HG03280 (cell line): ENCODE measurements around the gene NHLRC4.
A peak's percentile ranks its signal among the peaks of the same experiment; 100 is the strongest.

Experiments used
- ATAC-seq: cut with Tn5 transposase; IDR thresholded peaks from one replicate; pipeline ENCODE4 v1.9.1; 2021; ENCODE audit warnings: mild to moderate bottlenecking, moderate library complexity; ENCODE audit not compliant: unreplicated experiment

Gene NHLRC4

DNA sequence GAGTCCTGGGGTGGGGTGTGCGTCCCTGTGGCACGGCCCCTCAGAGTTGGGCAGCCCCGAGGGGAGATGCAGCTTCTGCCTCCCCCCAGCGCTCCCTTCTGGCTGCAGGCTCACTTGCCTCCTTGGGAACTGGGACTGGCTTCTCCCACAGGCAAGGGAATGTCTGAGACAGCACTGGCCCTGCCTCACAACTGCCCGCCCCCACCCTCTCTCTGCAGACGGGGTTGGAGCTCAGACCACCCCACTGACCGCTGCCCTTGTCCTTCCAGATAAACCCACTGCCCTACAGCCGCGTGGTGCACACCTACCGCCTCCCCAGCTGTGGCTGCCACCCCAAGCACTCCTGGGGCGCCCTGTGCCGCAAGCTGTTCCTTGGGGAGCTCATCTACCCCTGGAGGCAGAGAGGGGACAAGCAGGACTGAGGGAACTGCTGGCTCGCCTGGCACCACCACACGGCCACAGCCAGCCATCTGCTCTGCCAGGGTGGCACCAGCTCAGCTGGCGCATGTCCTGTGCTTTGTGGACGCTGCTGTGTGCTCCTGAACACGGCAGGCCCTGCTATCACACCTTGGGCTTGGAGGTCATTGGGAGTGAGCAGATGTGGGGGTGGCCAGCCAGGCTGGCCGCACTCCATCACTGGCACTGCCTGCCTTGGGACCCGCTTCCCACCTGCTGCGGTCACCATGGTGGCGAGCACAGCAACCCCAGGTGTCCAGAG is 16.0 kb downstream of the NHLRC4 start:
- ATAC-seq = no peak

GRCh38 chr16:583470-583814 is 16.6 kb downstream of the NHLRC4 start:
- ATAC-seq = no peak

- ATAC-seq = no peak
These were observed 17.2 kb downstream of the NHLRC4 start for GRCh38 chr16:583815-584591.

DNA sequence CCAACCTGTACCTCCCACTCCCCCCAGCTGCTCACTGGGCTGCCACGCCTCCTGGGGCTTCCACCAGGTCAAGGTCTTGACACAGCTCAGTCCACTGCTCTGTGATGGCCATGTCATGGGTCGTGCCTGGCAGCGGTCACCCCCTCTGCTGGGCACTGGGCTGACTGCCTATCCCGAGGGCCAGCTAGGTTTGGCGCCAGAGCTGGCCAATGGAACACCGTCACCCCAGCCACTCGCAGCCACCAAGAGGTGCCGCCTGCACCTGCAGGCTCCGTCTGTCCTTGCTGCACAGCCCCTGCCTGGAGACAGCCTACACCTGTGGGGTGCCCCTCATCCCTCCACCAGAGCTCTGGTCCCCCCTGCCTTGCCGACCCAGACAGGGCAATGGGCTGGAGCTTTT is 18.5 kb downstream of the NHLRC4 start:
- ATAC-seq = no peak

DNA sequence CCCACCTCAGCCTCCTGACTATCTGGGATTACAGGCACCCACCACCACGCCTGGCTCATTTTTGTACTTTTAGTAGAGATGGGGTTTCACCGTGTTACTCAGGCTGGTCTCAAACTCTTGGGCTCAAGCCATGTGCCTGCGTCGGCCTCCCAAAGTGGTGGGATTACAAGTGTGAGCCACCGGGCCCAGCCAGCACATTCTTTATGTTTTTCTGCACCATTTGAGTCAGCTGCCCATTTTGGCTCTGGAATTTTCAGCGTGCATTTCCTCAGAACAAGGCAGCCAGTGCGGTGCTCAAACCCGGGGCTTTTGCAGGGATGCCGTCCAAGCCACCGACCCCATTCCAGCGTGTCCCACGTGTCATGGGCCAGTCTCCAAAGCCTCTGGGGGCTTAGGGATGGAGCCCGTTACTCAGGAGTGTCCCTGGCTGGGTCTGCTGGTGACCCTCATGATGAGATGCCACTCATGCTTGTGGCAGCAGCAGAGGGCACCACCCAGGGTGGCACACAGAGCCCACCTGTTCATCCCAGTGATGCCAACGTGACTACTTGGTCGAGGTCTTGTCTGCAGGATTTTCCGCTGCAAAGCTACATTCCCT is 19.3 kb downstream of the NHLRC4 start:
- no peak for ATAC-seq

DNA sequence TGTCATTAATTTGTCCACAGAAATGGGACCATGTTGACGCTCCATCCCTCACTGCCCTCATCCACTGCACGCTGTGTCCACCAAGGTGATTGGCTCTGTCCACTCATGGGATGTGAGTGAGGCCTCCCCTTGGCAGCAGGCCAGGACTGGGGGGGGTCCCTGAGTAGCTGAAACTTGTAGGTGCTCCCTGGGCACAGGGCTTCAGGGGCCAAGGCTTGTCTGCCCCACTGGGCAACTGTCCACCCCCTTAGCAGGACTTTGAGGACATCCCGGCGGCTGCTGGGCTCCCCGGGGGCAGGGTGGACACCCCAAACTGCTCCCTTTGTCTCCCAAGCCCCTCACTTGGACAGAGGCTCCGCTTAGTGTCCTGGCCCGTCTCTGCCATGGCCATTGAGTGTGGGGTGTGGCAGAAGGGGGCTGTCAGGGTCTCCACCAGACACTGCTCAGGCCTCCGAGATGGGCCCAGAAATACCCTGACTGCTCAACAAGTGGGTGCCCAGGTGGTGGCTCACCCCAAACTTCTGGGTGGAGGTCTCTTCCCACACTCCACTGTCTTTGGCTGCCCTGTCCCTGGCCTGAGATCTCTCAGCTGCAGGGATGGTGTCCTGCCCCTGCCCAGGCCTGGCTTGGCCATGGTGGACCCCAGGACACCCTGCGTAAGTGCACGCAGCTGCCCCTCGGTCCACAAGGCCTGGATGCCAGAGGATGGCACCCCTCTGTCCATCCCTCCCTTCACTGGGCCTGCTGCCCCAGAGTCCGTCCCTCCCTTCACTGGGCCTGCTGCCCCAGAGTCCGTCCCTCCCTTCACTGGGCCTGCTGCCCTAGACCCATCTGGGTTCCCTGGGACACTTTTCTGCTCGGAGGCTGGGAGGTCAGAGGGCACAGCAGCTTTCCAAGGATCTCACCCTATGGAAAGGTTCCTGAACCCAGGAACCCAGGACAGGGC is 20.1 kb downstream of the NHLRC4 start:
- ATAC-seq = no peak

DNA sequence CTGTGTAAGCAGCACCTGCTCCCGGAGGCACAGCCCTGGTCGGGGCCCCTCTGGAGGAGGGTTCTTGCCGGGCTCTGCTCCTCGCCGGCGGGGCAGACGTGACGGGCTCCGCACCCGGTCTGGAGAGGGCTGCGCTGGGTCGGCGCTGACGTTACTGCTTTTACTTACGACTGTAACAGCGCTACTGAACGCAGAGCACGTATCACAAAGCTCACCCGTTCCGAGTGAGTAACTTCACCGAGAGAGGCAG is 21.8 kb downstream of the NHLRC4 start:
- ATAC-seq = peak; percentile 2

GRCh38 chr16:588889-589657 is 22.3 kb downstream of the NHLRC4 start:
- ATAC-seq = peak; percentile 74

GRCh38 chr16:589658-590187 is 22.9 kb downstream of the NHLRC4 start, which contains the start of gene RAB40C:
TSS of gene RAB40C (plus strand) at chr16:590066. CDS start at chr16:590292, 226 bp downstream.
- ATAC-seq = peak; percentile 73

DNA sequence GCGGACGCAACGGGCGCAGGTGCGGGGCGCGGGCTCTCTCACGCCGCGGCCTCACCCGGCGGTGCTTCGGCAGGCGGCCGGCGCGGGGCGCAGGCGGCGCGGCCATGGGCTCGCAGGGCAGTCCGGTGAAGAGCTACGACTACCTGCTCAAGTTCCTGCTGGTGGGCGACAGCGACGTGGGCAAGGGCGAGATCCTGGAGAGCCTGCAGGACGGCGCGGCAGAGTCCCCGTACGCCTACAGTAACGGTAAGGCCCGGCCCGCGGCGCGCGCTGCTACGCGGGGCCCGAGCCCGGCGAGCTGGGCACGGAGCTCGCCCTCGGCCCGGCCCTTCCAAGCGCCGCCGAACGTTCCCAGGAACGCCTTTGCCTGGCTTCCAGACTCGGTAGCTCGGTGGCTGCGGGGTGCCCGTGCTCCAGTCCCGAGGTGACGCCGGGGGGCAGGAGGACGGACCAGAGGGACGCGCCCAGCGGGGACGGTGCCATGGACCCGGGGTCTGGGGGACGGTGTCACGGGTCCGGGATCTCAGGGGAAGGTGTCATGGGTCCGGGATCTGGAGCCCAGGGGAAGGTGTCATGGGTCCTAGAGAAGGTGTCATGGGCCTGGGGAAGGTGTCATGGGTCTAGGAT is 23.5 kb downstream of the NHLRC4 start:
- no peak for ATAC-seq

GRCh38 chr16:590815-591200 is 24.0 kb downstream of the NHLRC4 start:
- no peak for ATAC-seq

DNA sequence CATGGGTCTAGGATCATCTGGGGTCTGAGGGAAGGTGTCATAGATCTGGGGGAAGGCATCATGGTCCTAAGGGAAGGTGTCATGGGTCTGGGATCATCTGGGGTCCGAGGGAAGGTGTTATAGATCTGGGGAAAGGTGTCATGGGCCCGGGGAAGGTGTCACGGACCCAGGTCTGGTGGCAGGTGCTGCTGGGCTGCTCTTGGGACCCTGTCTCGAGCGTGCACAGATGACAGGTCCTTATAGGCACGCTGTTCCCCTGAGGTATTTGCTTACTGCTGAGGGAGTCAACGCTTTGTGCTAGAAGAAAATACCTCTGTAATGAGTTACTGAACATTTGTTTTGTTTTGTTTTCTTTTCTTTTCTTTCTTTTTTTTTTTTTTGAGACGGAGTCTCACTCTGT is 24.4 kb downstream of the NHLRC4 start:
- no peak for ATAC-seq

DNA sequence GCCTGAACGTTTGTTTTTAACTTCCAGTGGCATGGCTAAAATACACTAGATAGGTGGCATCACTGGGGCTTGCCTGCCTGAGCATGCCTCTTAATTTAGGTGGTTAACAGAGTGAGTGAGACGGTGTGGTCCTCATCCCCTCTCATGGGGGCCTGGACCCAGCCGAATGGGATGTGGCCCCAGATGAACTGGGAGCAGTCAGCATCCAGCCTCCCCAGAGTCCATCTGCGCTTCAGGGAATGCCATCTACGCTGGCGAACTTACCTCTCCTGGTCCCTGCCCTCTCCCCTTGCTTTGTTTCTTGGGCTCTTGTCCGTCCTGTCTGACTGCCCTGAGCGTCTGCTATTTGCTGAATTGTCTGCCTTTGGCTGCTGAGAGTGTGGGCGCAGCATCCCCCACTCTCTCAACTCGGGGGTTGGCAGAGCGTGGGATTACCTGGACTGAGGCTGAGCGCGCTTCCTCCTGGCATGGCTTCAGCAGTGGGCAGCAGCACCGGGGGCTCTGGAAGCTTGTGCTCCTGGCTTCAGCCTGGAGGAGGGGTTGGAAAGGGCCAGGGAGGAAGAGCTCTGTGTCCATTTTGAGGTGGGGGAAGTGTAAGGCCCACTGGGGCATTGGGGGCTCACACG is 25.2 kb downstream of the NHLRC4 start:
- ATAC-seq = no peak

- no peak for ATAC-seq
These were observed 25.9 kb downstream of the NHLRC4 start for GRCh38 chr16:592518-593306.

- ATAC-seq = no peak
These were observed 26.6 kb downstream of the NHLRC4 start for GRCh38 chr16:593406-593805.

DNA sequence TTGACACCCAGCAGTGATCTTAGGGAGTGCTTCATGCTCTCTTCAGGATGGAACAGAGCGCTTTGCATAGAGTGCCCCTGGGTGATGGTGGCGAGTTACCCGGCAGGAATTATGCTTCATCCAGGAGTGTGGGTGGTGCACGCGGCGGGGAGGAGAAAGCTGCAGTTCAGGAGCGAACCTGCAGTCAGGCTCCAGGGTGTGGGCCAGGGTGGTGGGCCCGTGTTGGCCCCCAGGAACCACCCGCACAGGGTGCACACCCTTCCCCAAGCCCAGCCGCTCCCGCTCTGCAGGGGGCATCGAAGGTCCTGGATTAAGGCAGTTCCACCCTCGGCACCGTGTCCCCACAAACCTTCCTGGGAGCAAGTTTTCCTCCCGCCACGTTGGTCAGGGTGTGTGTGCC is 27.0 kb downstream of the NHLRC4 start:
- ATAC-seq = no peak

DNA sequence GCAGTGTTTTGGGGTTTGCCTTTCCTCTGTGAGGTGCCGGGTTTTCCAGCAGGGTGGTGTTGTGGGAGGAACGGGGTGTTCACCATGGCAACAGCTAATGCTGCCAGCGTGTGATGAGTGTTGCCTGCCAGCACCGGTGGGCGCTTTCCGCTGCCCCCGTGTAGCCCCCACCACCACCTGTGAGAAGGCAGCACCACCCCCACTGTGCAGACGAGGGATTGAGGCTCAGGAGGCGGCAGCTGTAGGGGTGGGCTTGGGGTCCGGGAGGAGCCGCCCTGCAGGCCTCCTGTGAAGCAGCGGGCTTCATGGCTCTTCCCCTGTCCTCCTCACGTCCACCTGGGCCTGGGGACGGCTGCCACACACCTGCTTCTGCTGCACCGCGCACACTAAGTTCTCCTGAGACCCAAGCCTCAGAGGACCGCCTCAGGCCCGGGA is 28.3 kb downstream of the NHLRC4 start:
- no peak for ATAC-seq

- ATAC-seq = no peak
These were observed 29.3 kb downstream of the NHLRC4 start for GRCh38 chr16:595942-596735.
